Measurements from ENCODE around the gene FAM209B. TPM values are rescaled to one million over a fixed set of nuclear protein-coding genes. Genes with fewer than 3 reads are reported as not detected.
"Not testable (repeated sequence)": the region's sequence is repeated elsewhere in the genome, so short reads cannot be mapped to it uniquely, and the experiment has no call there.

The FAM209B gene
- total RNA-seq (under 1 TPM in 1 of 4 donors, not detected in 3; 0.59 TPM), polyA plus RNA-seq (0.84 TPM)
- long read RNA-seq, donor 1: 0 reads
- long read RNA-seq, donor 2: 0 reads
- long read RNA-seq, donor 3: 0 reads
- long read RNA-seq, donor 4: 0 reads

- intact Hi-C loops (cut with DNase I); H3K27me3 ChIP-seq (ENCODE audit: control insufficient read depth, insufficient read depth); H3K27ac ChIP-seq (ENCODE audit: low read length); DNase-seq; H3K4me1 ChIP-seq (ENCODE audit: control insufficient read depth, insufficient read depth, low read length); ATAC-seq; H3K9me3 ChIP-seq (ENCODE audit: control insufficient read depth, low read length); H3K4me3 ChIP-seq (ENCODE audit: low read length): not testable (repeated sequence)
- WGBS: 86% methylated on average over 9 of the region's 9 CpGs
Measured at GRCh38 chr20:56532946-56533345, at the start of gene FAM209B. TSS of gene FAM209B (plus strand) at chr20:56533246. CDS start at chr20:56533342, 96 bp downstream.

GRCh38 chr20:56483970-56484369 lies 49.1 kb upstream of the FAM209B start:
- Histone ChIP-seq H3K27ac (ENCODE audit: low read length) (no peak overlapping the region), H3K9me3 (ENCODE audit: control insufficient read depth, low read length) (no peaks in the 10 kb centered on the region), H3K4me1 (ENCODE audit: control insufficient read depth, insufficient read depth, low read length) (no peaks in the 10 kb centered on the region), H3K4me3 (ENCODE audit: low read length) (no peak overlapping the region), H3K27me3 (ENCODE audit: control insufficient read depth, insufficient read depth) (no peaks in the 10 kb centered on the region)
- intact Hi-C loops (cut with DNase I): no loop called here
- DNase-seq: no peak
- WGBS: 70% methylated on average over 7 of the region's 7 CpGs
- no peak for ATAC-seq

- H3K4me1 ChIP-seq (ENCODE audit: control insufficient read depth, insufficient read depth, low read length): no peaks in the 10 kb centered on the region
- no peak overlapping the region for H3K4me3 ChIP-seq (ENCODE audit: low read length)
- ATAC-seq (no peak), DNase-seq (no peak)
- no peaks in the 10 kb centered on the region for H3K9me3 ChIP-seq (ENCODE audit: control insufficient read depth, low read length)
- no peak overlapping the region for H3K27ac ChIP-seq (ENCODE audit: low read length)
- 72% methylated on average over 11 of the region's 11 CpGs for WGBS
- H3K27me3 ChIP-seq (ENCODE audit: control insufficient read depth, insufficient read depth): no peaks in the 10 kb centered on the region
- intact Hi-C loops (cut with DNase I): no loop called here
Measured at GRCh38 chr20:56487216-56487615, 45.8 kb upstream of the FAM209B start.

GRCh38 chr20:56488566-56488965 lies 44.5 kb upstream of the FAM209B start:
- DNase-seq: no peak
- WGBS: 96% methylated on average over 5 of the region's 5 CpGs

GRCh38 chr20:56501116-56501515 lies 31.9 kb upstream of the FAM209B start:
- intact Hi-C loops (cut with DNase I): no loop called here
- no peaks in the 10 kb centered on the region for H3K27me3 ChIP-seq (ENCODE audit: control insufficient read depth, insufficient read depth)
- no peaks in the 10 kb centered on the region for H3K4me1 ChIP-seq (ENCODE audit: control insufficient read depth, insufficient read depth, low read length)
- no peaks in the 10 kb centered on the region for H3K9me3 ChIP-seq (ENCODE audit: control insufficient read depth, low read length)
- H3K4me3 ChIP-seq (ENCODE audit: low read length): no peak overlapping the region
- DNase-seq: no peak
- no peak for ATAC-seq
- H3K27ac ChIP-seq (ENCODE audit: low read length): no peak overlapping the region
- 96% methylated on average over 1 of the region's 1 CpG for WGBS

More at GRCh38 chr20:56488566-56488965, 44.5 kb upstream of the FAM209B start:
- no peak for ATAC-seq
- intact Hi-C loops (cut with DNase I): no loop called here
- H3K9me3 ChIP-seq (ENCODE audit: control insufficient read depth, low read length): no peaks in the 10 kb centered on the region
- no peaks in the 10 kb centered on the region for H3K4me1 ChIP-seq (ENCODE audit: control insufficient read depth, insufficient read depth, low read length)
- no peak overlapping the region for H3K4me3 ChIP-seq (ENCODE audit: low read length)
- no peak overlapping the region for H3K27ac ChIP-seq (ENCODE audit: low read length)
- H3K27me3 ChIP-seq (ENCODE audit: control insufficient read depth, insufficient read depth): no peaks in the 10 kb centered on the region

GRCh38 chr20:56503916-56504315 lies 29.1 kb upstream of the FAM209B start:
- Histone ChIP-seq H3K27ac (ENCODE audit: low read length) (no peak overlapping the region), H3K27me3 (ENCODE audit: control insufficient read depth, insufficient read depth) (no peaks in the 10 kb centered on the region), H3K9me3 (ENCODE audit: control insufficient read depth, low read length) (no peaks in the 10 kb centered on the region), H3K4me1 (ENCODE audit: control insufficient read depth, insufficient read depth, low read length) (no peaks in the 10 kb centered on the region), H3K4me3 (ENCODE audit: low read length) (no peak overlapping the region)
- intact Hi-C loops (cut with DNase I): no loop called here
- 89% methylated on average over 8 of the region's 8 CpGs for WGBS
- ATAC-seq (no peak), DNase-seq (no peak)

GRCh38 chr20:56504373-56505005 lies 28.6 kb upstream of the FAM209B start:
- Histone ChIP-seq H3K9me3 (ENCODE audit: control insufficient read depth, low read length) (no peaks in the 10 kb centered on the region), H3K4me3 (ENCODE audit: low read length) (no peak overlapping the region), H3K4me1 (ENCODE audit: control insufficient read depth, insufficient read depth, low read length) (no peaks in the 10 kb centered on the region), H3K27me3 (ENCODE audit: control insufficient read depth, insufficient read depth) (no peaks in the 10 kb centered on the region), H3K27ac (ENCODE audit: low read length) (no peak overlapping the region)
- no peak for DNase-seq
- WGBS: 83% methylated on average over 9 of the region's 9 CpGs
- no peak for ATAC-seq
- intact Hi-C loops (cut with DNase I): no loop called here

- ATAC-seq: peak; percentile 33 to 55
- intact Hi-C loops (cut with DNase I): no loop called here
- Histone ChIP-seq H3K9me3 (ENCODE audit: control insufficient read depth, low read length) (no peaks in the 10 kb centered on the region), H3K4me3 (ENCODE audit: low read length) (no peak overlapping the region), H3K4me1 (ENCODE audit: control insufficient read depth, insufficient read depth, low read length) (no peaks in the 10 kb centered on the region), H3K27ac (ENCODE audit: low read length) (no peak overlapping the region), H3K27me3 (ENCODE audit: control insufficient read depth, insufficient read depth) (no peaks in the 10 kb centered on the region)
- no peak for DNase-seq
- WGBS: 49% methylated on average over 3 of the region's 3 CpGs
Measured at GRCh38 chr20:56506103-56506502, 26.9 kb upstream of the FAM209B start.

- DNase-seq: no peak
- H3K9me3 ChIP-seq (ENCODE audit: control insufficient read depth, low read length): no peaks in the 10 kb centered on the region
- peaks cover 2% of the 10 kb centered on the region for H3K4me1 ChIP-seq (ENCODE audit: control insufficient read depth, insufficient read depth, low read length)
- intact Hi-C loops (cut with DNase I): no loop called here
- WGBS: 95% methylated on average over 10 of the region's 10 CpGs
- H3K27ac ChIP-seq (ENCODE audit: low read length): no peak overlapping the region
- ATAC-seq: no peak
- H3K4me3 ChIP-seq (ENCODE audit: low read length): no peak overlapping the region
- no peaks in the 10 kb centered on the region for H3K27me3 ChIP-seq (ENCODE audit: control insufficient read depth, insufficient read depth)
Measured at GRCh38 chr20:56511926-56512325, 21.1 kb upstream of the FAM209B start.

GRCh38 chr20:56513161-56514150 lies 19.6 kb upstream of the FAM209B start:
- ATAC-seq: no peak
- Histone ChIP-seq H3K9me3 (ENCODE audit: control insufficient read depth, low read length) (no peaks in the 10 kb centered on the region), H3K27ac (ENCODE audit: low read length) (no peak overlapping the region), H3K27me3 (ENCODE audit: control insufficient read depth, insufficient read depth) (no peaks in the 10 kb centered on the region), H3K4me3 (ENCODE audit: low read length) (no peak overlapping the region), H3K4me1 (ENCODE audit: control insufficient read depth, insufficient read depth, low read length) (peaks cover 2% of the 10 kb centered on the region)
- DNase-seq: no peak
- 81% methylated on average over 22 of the region's 22 CpGs for WGBS
- intact Hi-C loops (cut with DNase I): no loop called here

- peaks cover 2% of the 10 kb centered on the region for H3K4me1 ChIP-seq (ENCODE audit: control insufficient read depth, insufficient read depth, low read length)
- no peaks in the 10 kb centered on the region for H3K27me3 ChIP-seq (ENCODE audit: control insufficient read depth, insufficient read depth)
- DNase-seq: no peak
- H3K27ac ChIP-seq (ENCODE audit: low read length): no peak overlapping the region
- H3K4me3 ChIP-seq (ENCODE audit: low read length): no peak overlapping the region
- peak in 1 of 2 donors; percentile 40 for ATAC-seq
- intact Hi-C loops (cut with DNase I): no loop called here
- no peaks in the 10 kb centered on the region for H3K9me3 ChIP-seq (ENCODE audit: control insufficient read depth, low read length)
- whole genome bisulfite sequencing: 69% methylated on average over 5 of the region's 5 CpGs
Measured at GRCh38 chr20:56516631-56517030, 16.4 kb upstream of the FAM209B start.

Measured in right cardiac atrium (tissue), 5 donors.